ENCODE data around the gene RBBP8NL.

The RBBP8NL gene

GRCh38 chr20:62461157-62461556 is 33.8 kb upstream of the RBBP8NL start:
- DNase-seq (ENCODE audit: low read depth), result no peak
- no peak overlapping the region for H3K4me3 ChIP-seq (ENCODE audit: low read length)
- TF ChIP-seq, protein P1, sequence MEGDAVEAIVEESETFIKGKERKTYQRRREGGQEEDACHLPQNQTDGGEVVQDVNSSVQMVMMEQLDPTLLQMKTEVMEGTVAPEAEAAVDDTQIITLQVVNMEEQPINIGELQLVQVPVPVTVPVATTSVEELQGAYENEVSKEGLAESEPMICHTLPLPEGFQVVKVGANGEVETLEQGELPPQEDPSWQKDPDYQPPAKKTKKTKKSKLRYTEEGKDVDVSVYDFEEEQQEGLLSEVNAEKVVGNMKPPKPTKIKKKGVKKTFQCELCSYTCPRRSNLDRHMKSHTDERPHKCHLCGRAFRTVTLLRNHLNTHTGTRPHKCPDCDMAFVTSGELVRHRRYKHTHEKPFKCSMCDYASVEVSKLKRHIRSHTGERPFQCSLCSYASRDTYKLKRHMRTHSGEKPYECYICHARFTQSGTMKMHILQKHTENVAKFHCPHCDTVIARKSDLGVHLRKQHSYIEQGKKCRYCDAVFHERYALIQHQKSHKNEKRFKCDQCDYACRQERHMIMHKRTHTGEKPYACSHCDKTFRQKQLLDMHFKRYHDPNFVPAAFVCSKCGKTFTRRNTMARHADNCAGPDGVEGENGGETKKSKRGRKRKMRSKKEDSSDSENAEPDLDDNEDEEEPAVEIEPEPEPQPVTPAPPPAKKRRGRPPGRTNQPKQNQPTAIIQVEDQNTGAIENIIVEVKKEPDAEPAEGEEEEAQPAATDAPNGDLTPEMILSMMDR (conservative IDR thresholded peaks at IDR 0.05; ENCODE audit: low read depth, low read length), result no peak

DNA sequence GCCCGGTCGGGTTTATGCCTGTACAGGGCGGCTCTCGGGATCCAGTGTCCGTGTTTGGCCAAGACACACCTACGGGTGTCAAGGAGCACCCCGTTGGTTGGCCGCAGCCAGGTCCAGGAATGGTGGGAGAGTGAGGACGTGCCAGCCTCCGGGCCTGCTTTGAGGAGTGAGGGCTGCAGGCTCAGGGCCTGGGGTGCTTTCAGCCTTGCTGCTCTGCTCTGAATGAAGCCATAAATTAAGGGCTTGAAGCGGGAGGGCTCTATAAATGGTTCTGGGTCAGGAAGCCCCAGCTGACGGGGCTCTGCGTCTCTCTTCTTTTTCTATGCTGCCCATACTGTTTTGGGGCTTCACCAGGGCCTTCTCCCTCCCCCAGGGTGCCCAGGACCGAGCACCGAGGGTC is 33.3 kb upstream of the RBBP8NL start:
- no peak for DNase-seq (ENCODE audit: low read depth)
- TF ChIP-seq, protein P1 (conservative IDR thresholded peaks at IDR 0.05; ENCODE audit: low read depth, low read length), result no peak
- H3K4me3 ChIP-seq (ENCODE audit: low read length), result no peak overlapping the region

DNA sequence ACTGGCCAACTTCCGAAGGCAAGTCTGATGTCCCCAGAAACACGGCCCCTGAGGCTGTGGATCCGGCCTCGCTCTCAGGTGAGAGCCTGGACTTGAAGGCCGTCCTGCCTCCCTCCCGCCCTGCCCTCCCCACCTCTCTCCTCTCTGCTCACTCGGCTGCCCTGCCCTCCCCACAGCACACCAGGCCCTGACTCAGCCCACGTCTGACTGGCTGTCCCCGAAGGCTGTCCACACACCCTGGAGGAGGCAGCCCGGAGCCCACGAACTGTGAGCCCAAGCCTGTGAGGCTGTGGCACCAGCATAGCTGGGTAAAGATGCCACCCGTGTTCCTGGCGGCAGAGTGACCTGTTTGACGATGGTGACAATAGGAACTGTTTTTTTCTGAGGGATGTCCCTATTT is 32.1 kb upstream of the RBBP8NL start:
- H3K4me3 ChIP-seq (ENCODE audit: low read length), result no peak overlapping the region
- no peak for DNase-seq (ENCODE audit: low read depth)
- TF ChIP-seq, protein P1 (conservative IDR thresholded peaks at IDR 0.05; ENCODE audit: low read depth, low read length), result no peak

- no peak overlapping the region for H3K4me3 ChIP-seq (ENCODE audit: low read length)
- TF ChIP-seq, protein P1 (conservative IDR thresholded peaks at IDR 0.05; ENCODE audit: low read depth, low read length), result no peak
- DNase-seq (ENCODE audit: low read depth), result no peak
Measured at GRCh38 chr20:62458275-62459251, 31.2 kb upstream of the RBBP8NL start.

DNA sequence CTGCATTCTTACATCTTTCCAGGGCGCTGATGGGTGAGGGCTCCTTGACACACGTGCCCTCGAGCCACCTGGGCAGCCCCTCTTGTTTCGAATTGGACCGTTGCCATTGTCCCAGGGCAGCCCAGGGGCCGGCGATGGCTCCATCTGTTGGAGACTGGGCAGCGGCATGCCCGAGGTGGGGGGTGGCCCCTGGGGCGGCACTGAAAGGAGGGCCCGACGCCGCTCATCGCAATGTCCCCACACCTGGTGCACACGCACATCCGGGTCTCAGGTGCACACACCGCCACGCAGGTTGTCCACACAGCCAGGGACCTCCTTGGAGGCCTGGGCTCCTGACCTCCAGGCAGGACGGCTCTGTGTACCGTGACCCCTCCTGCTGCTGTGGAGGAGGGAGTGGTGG is 30.5 kb upstream of the RBBP8NL start:
- TF ChIP-seq, protein P1 (conservative IDR thresholded peaks at IDR 0.05; ENCODE audit: low read depth, low read length), result no peak
- DNase-seq (ENCODE audit: low read depth), result no peak
- H3K4me3 ChIP-seq (ENCODE audit: low read length), result no peak overlapping the region

- DNase-seq (ENCODE audit: low read depth), result no peak
- TF ChIP-seq, protein P1 (conservative IDR thresholded peaks at IDR 0.05; ENCODE audit: low read depth, low read length), result no peak
- no peak overlapping the region for H3K4me3 ChIP-seq (ENCODE audit: low read length)
Measured at GRCh38 chr20:62457098-62457497, 29.8 kb upstream of the RBBP8NL start.

- TF ChIP-seq, protein P1 (conservative IDR thresholded peaks at IDR 0.05; ENCODE audit: low read depth, low read length), result no peak
- H3K4me3 ChIP-seq (ENCODE audit: low read length), result no peak overlapping the region
- no peak for DNase-seq (ENCODE audit: low read depth)
Measured at GRCh38 chr20:62455929-62456328, 28.6 kb upstream of the RBBP8NL start.

Measured in retinal pigment epithelial cell (primary cell).